ENCODE results near the gene LRIG2. TPM values are rescaled to one million over a fixed set of nuclear protein-coding genes. Genes with fewer than 3 reads are reported as not detected.

The LRIG2 gene
- total RNA-seq, 1 experiment from 2014 or later = 23.2 TPM

DNA sequence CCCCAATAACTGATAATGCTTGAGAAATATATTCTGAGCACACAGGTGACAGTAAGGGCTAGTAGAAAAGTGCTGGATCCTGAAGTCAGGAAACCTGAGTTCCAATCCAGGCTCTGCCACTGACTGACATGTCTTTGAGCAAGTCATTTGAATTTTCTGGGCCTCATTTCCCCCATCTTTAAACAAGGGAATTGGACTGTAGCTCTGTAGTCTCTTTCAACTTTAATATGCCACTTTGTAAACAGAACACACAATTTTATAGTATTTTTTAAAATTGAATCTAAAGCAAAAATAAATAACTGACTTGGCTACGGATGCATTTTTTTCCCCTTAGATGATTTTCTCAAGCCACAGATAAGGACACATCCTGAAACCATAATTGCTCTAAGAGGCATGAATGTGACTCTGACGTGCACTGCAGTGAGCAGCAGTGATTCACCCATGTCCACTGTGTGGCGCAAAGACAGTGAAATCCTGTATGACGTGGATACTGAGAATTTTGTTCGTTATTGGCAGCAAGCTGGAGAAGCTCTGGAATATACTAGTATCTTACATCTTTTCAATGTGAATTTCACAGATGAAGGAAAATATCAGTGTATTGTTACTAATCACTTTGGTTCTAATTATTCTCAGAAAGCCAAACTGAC lies 37.0 kb downstream of the LRIG2 start:
- Histone ChIP-seq H2BK20ac (ENCODE audit: low read depth, low read length, poor library complexity, severe bottlenecking) (no peak overlapping the region), H3K4me1 (ENCODE audit: insufficient read depth, low read length) (no peaks in the 10 kb centered on the region), H3K79me1 (ENCODE audit: insufficient read depth, low read depth, low read length, poor library complexity, severe bottlenecking) (no peaks in the 10 kb centered on the region), H2BK15ac (ENCODE audit: low read depth, low read length) (no peak overlapping the region), H4K8ac (replicated peaks; ENCODE audit: insufficient read length, low read depth, low read length) (no peak overlapping the region), H3K4ac (ENCODE audit: low read depth, low read length) (no peak overlapping the region), H3K27ac (ENCODE audit: insufficient read length, low read depth, low read length) (no peak overlapping the region), H2AK5ac (ENCODE audit: insufficient read length, low read length) (no peak overlapping the region), H2AFZ (ENCODE audit: low read length) (no peak overlapping the region), H3K18ac (ENCODE audit: insufficient read length, low read depth, low read length) (no peak overlapping the region), H3K56ac (ENCODE audit: insufficient read length, low read depth, low read length) (no peak overlapping the region), H3T11ph (ENCODE audit: low read length) (no peak overlapping the region), H3K23me2 (ENCODE audit: insufficient read length, low read depth, low read length, poor library complexity, severe bottlenecking) (no peaks in the 10 kb centered on the region), H2BK5ac (ENCODE audit: insufficient read length, low read length) (no peak overlapping the region), H4K5ac (ENCODE audit: insufficient read length, low read depth, low read length) (no peak overlapping the region), H2BK120ac (ENCODE audit: low read depth, low read length, poor library complexity, severe bottlenecking) (no peak overlapping the region), H3K27me3 (ENCODE audit: insufficient read depth, low read length) (no peaks in the 10 kb centered on the region), H4K20me1 (ENCODE audit: control insufficient read depth, insufficient read depth, insufficient read length) (no peaks in the 10 kb centered on the region), H3K9ac (ENCODE audit: extremely low read depth, insufficient read length, low read length) (no peak overlapping the region), H3K4me2 (ENCODE audit: insufficient read depth, insufficient read length, low read length) (no peak overlapping the region), H3K79me2 (ENCODE audit: insufficient read depth, low read length) (no peaks in the 10 kb centered on the region), H4K91ac (ENCODE audit: insufficient read length, low read depth, low read length) (no peak overlapping the region), H3K23ac (ENCODE audit: insufficient read length, low read depth, low read length) (no peak overlapping the region), H2BK12ac (ENCODE audit: insufficient read length, low read depth, low read length) (no peak overlapping the region), H3K9me3 (ENCODE audit: control insufficient read depth, low read depth, low read length) (no peaks in the 10 kb centered on the region), H3K14ac (ENCODE audit: insufficient read depth, low read length) (no peak overlapping the region)
- Mint-ChIP-seq H3K27me3 (ENCODE audit: low read depth) (no peaks in the 10 kb centered on the region), H3K4me1 (no peaks in the 10 kb centered on the region), H3K27ac (no peak overlapping the region), H3K4me3 (no peak overlapping the region), H3K36me3 (ENCODE audit: insufficient read depth in 1 of 3, low read depth in 3 of 3) (peaks cover 46 to 80% (median 79%) of the 10 kb centered on the region in 3 experiments; a peak in 6 of 7 replicates), H3K9me3 (no peaks in the 10 kb centered on the region)
- no CpG with 5 or more reads among the region's 5 CpGs for WGBS (ENCODE audit: extremely low coverage, insufficient read length, low lambda C conversion rate)
- TF ChIP-seq, protein P1, sequence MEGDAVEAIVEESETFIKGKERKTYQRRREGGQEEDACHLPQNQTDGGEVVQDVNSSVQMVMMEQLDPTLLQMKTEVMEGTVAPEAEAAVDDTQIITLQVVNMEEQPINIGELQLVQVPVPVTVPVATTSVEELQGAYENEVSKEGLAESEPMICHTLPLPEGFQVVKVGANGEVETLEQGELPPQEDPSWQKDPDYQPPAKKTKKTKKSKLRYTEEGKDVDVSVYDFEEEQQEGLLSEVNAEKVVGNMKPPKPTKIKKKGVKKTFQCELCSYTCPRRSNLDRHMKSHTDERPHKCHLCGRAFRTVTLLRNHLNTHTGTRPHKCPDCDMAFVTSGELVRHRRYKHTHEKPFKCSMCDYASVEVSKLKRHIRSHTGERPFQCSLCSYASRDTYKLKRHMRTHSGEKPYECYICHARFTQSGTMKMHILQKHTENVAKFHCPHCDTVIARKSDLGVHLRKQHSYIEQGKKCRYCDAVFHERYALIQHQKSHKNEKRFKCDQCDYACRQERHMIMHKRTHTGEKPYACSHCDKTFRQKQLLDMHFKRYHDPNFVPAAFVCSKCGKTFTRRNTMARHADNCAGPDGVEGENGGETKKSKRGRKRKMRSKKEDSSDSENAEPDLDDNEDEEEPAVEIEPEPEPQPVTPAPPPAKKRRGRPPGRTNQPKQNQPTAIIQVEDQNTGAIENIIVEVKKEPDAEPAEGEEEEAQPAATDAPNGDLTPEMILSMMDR (conservative IDR thresholded peaks at IDR 0.05) = no peak
- no peak for DNase-seq
